ENCODE data around the gene YIPF3.

YIPF3 gene

DNA sequence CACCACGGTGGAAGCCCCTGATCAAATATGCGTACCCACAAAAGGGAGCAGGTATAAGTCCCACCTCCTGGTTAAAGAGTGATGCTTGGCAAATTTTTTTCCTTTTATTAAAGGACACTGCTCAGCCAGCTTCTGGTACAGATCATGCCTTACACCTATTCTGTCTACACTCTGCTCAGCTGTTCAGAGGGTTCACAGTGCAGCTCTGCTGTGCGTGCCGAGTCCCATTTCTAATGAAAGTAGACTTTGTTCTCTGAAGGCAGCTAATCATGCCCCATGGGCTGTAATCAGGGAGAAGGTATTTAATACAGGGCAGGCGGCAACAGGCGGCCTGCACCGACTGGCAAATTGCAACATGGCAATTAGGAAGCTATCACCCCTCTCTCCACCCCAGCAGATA is 22.9 kb downstream of the YIPF3 start:
- in situ Hi-C loops (cut with HindIII; ENCODE audit: low sequenced_read_pairs), result no loop called here
- TF ChIP-seq, protein P1, sequence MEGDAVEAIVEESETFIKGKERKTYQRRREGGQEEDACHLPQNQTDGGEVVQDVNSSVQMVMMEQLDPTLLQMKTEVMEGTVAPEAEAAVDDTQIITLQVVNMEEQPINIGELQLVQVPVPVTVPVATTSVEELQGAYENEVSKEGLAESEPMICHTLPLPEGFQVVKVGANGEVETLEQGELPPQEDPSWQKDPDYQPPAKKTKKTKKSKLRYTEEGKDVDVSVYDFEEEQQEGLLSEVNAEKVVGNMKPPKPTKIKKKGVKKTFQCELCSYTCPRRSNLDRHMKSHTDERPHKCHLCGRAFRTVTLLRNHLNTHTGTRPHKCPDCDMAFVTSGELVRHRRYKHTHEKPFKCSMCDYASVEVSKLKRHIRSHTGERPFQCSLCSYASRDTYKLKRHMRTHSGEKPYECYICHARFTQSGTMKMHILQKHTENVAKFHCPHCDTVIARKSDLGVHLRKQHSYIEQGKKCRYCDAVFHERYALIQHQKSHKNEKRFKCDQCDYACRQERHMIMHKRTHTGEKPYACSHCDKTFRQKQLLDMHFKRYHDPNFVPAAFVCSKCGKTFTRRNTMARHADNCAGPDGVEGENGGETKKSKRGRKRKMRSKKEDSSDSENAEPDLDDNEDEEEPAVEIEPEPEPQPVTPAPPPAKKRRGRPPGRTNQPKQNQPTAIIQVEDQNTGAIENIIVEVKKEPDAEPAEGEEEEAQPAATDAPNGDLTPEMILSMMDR (IDR thresholded peaks at IDR 0.05; ENCODE audit: low read depth, low read length, missing control alignments), result no peak
- DNase-seq (ENCODE audit: low read depth), result no peak
- H3K4me3 ChIP-seq (ENCODE audit: low read depth, low read length), result no peak overlapping the region

DNA sequence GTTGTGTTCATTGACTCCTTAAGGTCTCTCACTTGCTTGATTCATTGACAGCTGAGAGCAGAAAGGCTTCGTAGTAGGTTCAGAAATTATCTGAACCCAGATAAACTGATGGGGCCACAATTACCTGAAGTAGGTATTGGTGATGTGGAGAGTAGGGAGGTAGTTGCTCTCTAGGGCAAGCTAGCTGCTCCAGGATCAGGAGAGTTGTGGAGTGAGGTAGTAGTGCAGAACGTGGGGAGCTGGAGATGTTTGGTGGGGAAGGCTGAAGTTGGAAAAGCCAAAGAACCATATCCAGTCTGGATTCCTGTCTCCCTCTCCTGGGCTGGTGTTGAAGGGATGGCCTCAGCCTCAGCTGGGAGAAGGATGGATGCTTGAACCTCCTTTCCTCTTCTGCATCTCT is 23.5 kb downstream of the YIPF3 start:
- no peak overlapping the region for H3K4me3 ChIP-seq (ENCODE audit: low read depth, low read length)
- DNase-seq (ENCODE audit: low read depth), result no peak
- TF ChIP-seq, protein P1 (IDR thresholded peaks at IDR 0.05; ENCODE audit: low read depth, low read length, missing control alignments), result no peak
- in situ Hi-C loops (cut with HindIII; ENCODE audit: low sequenced_read_pairs), result no loop called here

DNA sequence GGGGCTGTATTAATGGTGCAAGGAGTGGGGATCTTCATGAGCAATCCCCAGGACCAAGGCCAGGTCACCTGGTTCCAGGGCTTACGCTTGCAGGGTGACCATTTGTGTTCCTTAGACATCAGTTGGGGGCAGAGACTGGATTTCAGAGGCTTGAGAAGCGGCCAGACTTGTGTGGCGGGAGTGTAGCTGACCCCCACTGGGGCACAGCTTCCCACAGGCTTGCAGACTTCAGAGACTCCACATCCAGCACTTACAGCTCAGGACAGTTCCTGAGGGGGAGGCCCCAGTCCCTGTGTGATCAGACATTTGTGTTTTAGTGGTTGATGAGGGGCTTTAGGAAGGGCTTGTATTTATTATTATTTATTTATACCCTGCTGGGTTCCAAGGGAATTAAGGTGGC is 24.1 kb downstream of the YIPF3 start:
- no peak overlapping the region for H3K4me3 ChIP-seq (ENCODE audit: low read depth, low read length)
- TF ChIP-seq, protein P1 (IDR thresholded peaks at IDR 0.05; ENCODE audit: low read depth, low read length, missing control alignments), result no peak
- peak; percentile 50 for DNase-seq (ENCODE audit: low read depth)
- in situ Hi-C loops (cut with HindIII; ENCODE audit: low sequenced_read_pairs), result no loop called here

DNA sequence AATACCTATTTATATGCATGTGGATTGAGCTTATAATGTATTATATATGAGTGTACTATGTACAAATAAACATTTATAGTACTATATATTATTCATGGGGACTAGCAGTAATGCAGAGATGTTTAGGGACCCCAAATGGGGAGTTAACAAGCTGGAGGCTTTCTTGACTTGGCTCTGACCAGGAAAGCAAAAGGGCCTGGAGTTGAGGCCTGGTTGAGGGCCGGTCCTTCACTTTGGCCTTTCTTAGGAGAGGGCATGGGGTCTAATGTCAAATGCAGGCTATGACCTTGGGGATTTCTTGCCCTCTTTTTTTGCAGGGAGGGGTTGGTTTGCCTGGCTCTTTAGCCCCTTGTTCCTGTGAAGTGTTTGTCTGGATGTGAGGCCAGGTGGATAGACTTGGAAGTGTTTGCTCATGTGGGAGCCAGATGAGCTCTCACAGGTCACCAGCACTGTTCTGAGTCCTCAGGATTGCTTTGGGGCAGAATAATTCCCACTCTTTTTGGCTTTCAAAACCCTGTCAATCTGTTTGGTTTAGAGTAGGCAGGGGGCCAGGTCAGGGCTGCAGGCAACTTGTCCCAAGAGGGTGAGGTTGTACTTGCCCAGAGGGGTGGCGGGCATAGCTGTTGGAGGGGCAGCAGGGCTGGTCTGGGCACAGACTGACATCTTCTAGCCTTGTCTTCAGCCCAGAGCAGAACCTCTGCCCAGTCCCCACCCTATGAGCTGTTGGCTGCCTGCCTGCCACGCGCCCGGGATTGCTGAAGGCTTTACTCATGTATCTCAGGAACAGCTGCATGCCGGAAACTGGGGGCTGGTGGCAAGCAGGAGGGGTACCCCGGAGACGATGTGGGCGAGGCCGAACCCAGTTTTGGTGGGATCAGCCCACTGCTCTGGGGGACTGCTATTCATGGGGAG is 24.7 kb downstream of the YIPF3 start:
- DNase-seq (ENCODE audit: low read depth), result peak; percentile 37
- in situ Hi-C loops (cut with HindIII; ENCODE audit: low sequenced_read_pairs), result no loop called here
- TF ChIP-seq, protein P1 (IDR thresholded peaks at IDR 0.05; ENCODE audit: low read depth, low read length, missing control alignments), result no peak
- H3K4me3 ChIP-seq (ENCODE audit: low read depth, low read length), result no peak overlapping the region

DNA sequence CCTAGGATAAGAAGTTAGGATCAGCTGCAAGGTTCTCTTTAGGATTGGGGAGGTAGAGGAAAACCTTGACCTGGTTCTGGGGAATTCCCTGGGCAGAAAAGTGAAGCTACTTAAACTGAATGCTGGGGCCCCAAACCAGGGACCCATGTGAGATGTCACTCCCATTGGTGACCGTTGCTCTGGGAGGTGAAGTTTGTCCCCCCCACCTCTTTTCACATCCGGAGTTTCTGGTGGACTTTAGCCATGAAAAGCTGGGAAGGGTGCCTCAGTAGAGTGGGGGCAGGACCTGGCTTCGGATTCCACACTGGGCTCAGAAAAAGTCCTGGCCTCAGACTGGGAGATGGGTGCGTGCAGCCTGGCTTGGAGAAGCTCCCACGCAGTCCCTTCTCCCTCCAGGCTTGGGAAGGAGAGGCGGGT is 26.2 kb downstream of the YIPF3 start:
- no peak for DNase-seq (ENCODE audit: low read depth)
- no peak overlapping the region for H3K4me3 ChIP-seq (ENCODE audit: low read depth, low read length)
- in situ Hi-C loops (cut with HindIII; ENCODE audit: low sequenced_read_pairs), result no loop called here
- TF ChIP-seq, protein P1 (IDR thresholded peaks at IDR 0.05; ENCODE audit: low read depth, low read length, missing control alignments), result no peak

DNA sequence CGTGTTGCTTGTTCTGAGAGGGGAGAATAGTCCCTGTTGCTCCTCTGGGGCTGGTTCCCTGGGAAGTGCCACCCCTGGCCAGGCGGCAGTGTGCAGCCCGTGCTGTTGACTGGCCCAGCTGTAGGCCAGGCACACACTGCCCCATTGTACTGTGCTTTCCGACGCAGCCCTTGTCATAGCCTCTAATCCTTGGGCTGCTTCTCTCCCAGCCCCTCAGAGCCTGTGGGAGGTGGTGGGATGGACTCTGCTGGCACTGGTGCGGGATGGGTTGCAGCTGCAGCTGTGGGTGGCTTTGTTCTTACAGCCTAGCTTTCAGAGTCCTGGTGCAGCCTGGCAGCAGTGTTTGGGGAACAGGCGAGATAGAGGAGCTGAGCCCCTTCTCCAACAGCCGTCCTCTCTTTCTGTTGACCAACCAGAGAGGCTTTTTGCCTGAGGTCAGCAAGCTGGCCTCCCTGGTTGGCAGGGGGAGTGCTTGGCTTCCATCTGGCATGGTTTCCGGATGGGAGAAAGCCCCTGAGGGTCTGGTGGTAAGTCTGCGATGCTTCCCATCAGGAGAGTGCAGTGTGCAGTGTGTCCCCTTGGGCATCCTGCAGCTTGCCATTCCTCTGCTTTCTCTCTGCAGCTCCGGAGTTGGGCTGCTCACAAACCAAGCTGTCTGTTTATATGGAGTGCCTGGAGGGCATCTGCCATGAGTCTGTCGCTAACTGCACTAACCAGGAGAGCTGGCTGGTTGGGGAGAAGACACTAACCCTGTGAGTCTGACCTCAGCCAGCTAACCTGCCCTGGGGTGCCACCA is 27.3 kb downstream of the YIPF3 start:
- no peak for DNase-seq (ENCODE audit: low read depth)
- no peak overlapping the region for H3K4me3 ChIP-seq (ENCODE audit: low read depth, low read length)
- in situ Hi-C loops (cut with HindIII; ENCODE audit: low sequenced_read_pairs), result no loop called here
- TF ChIP-seq, protein P1 (IDR thresholded peaks at IDR 0.05; ENCODE audit: low read depth, low read length, missing control alignments), result no peak
